ENCODE measurements around the gene PRELID1.

PRELID1 gene

DNA sequence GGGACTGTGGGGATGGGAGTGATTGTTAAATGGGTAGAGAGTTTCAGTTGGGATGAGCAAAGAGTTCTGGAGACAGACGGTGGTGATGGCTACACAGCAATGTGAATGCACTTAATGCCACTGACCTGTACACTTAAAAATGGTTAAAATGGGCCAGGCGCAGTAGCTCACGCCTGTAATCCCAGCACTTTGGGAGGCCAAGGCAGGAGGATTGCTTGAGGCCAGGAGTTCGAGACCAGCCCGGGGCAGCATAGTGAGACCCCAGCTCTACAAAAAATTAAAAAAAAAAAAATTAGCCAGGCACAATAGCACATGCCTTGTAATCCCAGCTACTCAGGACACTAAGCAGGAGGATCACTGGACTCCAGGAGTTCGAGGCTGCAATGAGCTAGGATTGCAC lies 40.2 kb downstream of the PRELID1 start:
- H3K4me3 ChIP-seq (ENCODE audit: low read length), result no peak overlapping the region
- TF ChIP-seq ZNF274 (IDR thresholded peaks at IDR 0.05; ENCODE audit: low read depth, low read length), result no peak

DNA sequence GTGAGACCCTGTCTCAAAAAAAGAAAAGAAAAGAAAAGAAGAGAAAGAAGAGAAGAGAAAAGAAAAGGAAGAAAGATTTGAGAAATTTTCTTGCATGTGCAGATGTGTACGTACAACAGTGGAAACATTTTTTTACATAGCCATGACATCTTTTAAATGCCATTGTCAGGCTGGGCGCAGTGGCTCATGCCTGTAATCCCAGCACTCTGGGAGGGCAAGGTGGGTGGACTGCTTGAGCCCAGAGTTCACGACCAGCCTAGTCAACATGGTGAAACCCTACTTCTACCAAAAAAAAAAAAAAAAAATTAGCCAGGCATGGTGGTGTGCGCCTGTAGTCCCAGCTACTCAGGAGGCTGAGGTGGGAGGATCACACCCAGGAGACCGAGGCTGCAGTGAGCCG lies 41.3 kb downstream of the PRELID1 start:
- no peak for TF ChIP-seq ZNF274 (IDR thresholded peaks at IDR 0.05; ENCODE audit: low read depth, low read length)
- no peak overlapping the region for H3K4me3 ChIP-seq (ENCODE audit: low read length)

DNA sequence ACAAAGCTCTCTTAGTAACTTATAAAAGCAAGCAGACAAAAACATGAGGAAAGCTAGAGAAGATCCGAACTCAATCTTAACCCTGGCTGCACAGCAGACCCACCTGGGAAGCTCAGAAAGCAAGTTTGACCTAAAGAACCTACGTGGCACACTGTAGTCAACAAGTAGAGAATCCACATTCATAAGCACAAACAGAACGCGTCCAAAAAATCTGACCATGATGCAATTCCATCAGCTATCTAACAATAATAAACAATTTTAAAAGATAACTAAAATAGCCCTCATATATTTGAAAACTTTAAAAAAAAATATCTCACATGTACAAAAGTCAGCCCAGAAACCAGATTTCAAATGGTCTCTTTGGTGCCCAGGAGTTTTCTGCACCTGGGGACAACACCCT lies 43.2 kb downstream of the PRELID1 start:
- H3K4me3 ChIP-seq (ENCODE audit: low read length), result no peak overlapping the region
- TF ChIP-seq ZNF274 (IDR thresholded peaks at IDR 0.05; ENCODE audit: low read depth, low read length), result no peak

DNA sequence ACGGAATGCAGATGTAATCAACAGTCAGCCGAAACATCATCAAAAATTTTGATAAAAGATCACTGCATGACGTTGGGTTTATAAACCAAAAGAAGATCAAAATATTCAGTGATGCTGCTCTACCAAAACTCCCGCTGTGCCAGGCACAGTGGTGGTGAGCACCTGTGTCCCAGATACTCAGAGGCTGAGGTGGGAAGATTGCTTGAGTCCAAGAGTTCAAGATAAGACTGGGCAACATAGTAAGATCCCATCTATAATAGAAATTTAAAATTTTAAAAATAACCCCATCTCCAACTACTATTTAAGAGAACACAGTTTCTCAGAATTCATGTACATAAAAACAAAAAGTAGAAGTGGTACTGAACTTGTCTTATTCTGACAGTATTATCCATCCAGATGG lies 44.1 kb downstream of the PRELID1 start:
- no peak for TF ChIP-seq ZNF274 (IDR thresholded peaks at IDR 0.05; ENCODE audit: low read depth, low read length)
- no peak overlapping the region for H3K4me3 ChIP-seq (ENCODE audit: low read length)

DNA sequence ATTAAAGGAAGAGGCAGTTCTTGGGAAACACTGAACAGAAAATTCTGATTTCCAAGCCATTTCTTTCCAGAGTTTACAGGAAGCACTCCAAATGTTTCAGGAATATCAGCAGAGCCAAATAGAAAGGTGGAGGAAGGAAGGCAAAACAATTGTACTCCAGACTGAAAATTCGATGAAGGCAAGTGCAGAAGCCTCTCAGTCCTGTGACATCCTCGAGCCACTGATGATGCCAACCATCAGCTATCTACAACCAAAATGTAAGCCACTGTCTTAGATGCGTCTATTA lies 45.7 kb downstream of the PRELID1 start:
- TF ChIP-seq ZNF274 (IDR thresholded peaks at IDR 0.05; ENCODE audit: low read depth, low read length), result no peak
- no peak overlapping the region for H3K4me3 ChIP-seq (ENCODE audit: low read length)

DNA sequence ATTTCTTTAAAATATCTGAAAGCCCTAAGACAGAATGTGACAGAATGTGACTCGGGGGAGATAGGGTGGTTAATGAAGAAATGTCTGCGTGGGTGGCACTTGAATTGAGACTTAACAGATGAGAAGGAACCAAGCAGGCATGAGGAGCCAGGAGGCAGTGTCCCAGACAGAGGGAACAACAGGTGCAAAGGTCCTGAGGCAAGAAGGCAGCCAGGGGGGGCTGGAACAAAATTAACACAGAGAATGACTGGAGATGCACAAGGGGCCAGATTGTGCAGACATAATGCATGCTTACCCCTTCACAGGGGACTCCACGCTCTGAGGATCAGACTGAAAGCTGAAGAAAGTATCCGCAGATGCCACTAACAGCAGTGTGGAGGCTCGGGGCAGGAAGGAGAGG lies 46.2 kb downstream of the PRELID1 start:
- H3K4me3 ChIP-seq (ENCODE audit: low read length), result peak overlapping the region; percentile 84; the same call in 1 of the 2 replicates
- no peak for TF ChIP-seq ZNF274 (IDR thresholded peaks at IDR 0.05; ENCODE audit: low read depth, low read length)

DNA sequence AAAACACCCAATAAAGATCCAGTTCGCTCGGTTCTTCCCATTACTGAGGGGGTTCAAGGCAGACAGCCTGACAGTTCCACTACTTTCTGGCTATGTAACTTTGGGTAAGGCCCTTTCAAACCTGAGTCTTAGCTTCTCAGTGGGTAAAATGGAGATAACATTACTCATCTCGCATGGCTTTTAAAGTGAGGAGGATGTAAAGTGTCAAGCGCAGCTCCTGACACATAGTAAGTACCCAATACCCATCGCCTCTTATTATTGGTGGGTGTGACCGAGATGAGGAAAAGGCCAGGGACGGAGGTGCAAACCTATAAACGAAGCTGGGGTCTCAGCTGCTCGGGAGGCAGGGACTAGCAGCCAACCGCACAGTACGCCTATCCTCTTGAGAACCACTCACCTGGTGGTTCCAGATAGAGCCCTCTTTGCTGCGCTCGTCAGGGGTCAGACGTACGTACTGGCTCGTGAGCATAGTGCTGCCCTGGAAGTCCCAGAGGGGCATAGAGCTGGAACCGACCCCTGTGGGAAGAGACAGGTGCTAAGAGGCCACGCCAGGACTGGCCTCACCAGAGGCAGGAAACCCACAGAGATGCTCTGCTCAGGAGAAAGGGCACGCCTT lies 47.3 kb downstream of the PRELID1 start:
- TF ChIP-seq ZNF274 (IDR thresholded peaks at IDR 0.05; ENCODE audit: low read depth, low read length), result no peak

DNA sequence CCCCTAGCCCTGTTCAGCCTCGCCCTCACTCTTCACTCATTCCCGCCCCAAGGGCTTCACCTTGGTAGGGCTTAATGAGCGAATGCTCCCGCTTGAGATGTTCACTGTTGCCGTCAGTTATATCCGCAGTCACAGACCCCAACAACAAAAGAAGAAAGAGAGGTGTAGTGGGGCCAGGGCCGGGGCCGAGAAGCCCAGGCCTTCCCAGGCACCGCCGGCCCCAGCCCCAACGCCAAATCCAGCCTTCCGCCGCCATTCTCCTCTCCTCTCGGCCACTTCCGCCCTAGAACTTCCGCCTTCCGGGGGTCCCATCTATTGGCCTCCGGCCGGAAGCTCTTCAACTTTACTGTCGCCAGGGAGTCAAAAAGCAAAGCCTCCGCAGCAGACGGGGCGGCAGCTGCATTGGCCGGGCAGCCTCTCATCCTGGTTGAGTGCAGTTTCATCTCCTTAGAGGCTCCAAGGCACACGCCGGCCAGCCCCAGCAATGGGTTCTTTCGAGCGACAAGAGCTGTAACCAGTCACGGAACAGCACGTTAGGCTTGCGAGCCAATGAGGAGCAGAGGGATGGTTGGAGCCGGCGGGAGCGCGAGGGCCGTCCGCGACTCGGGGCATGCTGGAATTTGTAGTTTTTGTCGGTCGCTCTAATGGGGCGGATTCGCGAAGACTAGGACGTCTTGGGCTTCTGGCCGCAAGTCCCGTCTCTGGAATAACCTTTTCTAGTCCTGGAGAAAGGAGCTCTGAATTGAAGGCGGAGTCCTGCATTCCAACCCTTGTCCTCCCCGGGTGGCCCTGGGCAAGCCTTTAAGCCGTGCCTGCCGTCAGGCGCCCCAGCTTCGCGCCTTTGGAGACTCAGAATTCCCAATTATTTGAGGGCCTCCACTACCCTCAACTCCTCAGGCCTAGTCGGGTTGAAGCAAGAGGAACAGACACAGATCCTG lies 48.1 kb downstream of the PRELID1 start, which contains the start of gene LMAN2:
Gene LMAN2 (minus strand): TSS at position 277 of the 938 bp plus-strand sequence. CDS start 21 bp downstream, at position 256.
- peak within 1 kb of the TSS; percentile 84 for H3K4me3 ChIP-seq (ENCODE audit: low read length)
- TF ChIP-seq ZNF274 (IDR thresholded peaks at IDR 0.05; ENCODE audit: low read depth, low read length), result no peak

More for the DNA sequence above, 47.3 kb downstream of the PRELID1 start:
- H3K4me3 ChIP-seq (ENCODE audit: low read length), result peak overlapping the region; percentile 84

DNA sequence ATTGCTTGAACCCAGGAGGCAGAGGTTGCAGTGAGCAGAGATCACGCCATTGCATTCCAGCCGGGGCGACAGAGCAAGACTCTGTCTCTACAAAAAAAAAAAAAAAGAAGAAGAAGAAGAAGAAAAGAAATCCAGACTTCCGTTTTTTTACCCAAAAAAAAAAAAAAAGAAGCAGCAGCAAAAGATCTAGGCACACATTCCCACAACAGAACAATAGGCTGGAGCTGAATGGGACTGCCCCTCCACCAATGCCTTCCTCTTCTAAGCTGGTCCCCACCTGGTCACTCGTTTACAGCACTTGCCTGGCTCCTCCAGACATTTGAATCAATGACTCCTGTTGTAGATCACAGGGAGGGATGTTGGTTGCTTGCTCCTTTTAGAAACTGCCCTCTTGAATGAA lies 49.5 kb downstream of the PRELID1 start:
- H3K4me3 ChIP-seq (ENCODE audit: low read length), result no peak overlapping the region
- TF ChIP-seq ZNF274 (IDR thresholded peaks at IDR 0.05; ENCODE audit: low read depth, low read length), result no peak

DNA sequence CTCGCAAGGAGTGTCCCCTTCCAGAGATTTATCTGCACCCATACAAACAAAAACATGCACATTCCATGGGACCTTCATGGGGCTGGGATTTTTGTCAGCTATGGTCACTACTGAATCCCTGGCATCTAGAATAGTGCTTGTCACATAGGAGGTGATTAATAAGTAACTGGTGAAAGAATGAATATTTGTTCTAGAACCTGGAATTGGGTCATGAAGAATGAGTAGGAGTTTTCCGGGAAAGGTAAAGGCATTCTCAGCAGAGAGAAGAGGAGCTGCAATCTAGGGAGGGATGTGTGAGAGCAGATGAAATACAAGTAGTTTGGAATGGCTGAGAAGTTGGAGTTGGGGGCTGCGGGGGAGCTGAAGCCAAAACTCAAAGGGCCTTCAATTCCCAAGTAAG lies 50.7 kb downstream of the PRELID1 start:
- TF ChIP-seq ZNF274 (IDR thresholded peaks at IDR 0.05; ENCODE audit: low read depth, low read length), result no peak
- H3K4me3 ChIP-seq (ENCODE audit: low read length), result no peak overlapping the region

DNA sequence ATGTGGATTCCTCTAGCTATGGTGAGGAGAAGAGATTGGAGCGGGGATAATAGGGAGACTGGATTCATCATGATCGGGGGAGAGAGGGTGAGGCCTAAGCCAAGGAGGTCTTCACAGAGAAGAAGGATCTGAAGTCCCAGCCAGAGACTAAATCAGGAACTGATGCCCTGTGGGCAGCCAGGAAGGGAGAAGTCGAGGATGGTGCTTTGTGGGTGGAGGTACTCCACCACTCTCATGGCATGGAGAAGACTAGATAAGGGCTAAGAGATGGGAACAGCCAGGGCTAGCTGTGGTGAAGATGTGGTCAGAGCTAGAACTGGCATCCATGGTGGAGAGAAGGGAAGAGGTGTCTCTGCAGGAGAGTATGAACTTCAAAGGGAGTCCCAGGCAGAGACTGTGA lies 51.1 kb downstream of the PRELID1 start:
- TF ChIP-seq ZNF274 (IDR thresholded peaks at IDR 0.05; ENCODE audit: low read depth, low read length), result no peak
- H3K4me3 ChIP-seq (ENCODE audit: low read length), result no peak overlapping the region

DNA sequence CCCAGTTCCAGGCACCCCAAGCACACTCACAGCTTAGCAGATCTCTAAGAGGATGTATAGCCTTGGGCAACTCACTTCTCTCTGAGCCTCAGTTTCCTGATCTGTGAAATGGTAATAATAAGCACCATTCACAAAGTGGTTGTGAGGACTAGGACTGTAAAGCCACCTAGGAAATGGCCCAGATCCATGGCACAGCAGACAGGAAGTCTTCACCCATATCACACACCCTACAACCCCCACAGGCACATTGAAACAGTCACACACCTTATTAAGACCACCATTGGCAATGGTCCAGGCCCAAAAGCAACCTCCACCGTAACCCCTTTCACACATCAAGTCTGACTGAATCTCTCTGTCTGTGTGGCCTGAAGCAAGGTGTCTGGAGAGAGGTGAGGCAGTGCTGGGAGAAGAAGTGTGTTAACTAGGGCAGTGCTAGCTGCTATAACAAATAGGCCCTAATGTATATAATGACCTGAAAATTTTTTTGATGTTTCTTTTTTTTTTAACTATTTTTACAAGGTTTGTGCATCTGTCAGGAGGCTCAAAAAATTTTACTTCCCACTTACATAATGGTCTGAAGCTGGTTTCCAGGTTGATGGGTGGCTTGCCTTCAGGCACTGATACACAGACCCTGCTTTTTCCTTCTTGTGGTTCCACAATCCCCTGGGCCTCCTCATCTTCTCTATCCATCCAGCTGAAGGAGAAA lies 51.7 kb downstream of the PRELID1 start:
- no peak overlapping the region for H3K4me3 ChIP-seq (ENCODE audit: low read length)
- TF ChIP-seq ZNF274 (IDR thresholded peaks at IDR 0.05; ENCODE audit: low read depth, low read length), result no peak

DNA sequence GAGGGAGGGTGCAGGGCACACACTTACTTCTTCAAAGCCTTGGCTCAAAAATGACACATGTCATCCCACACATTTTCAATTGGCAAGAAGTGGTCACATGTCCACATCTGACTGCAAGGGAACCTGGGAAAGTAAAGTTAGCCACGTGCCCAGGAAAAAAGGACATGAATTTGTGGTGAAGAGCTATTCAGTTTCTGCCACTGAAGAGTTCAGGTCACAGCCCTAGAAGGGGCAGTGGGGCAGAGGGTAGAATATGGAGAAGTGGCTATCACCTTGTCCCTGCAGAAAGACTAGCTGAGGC lies 52.2 kb downstream of the PRELID1 start:
- no peak for TF ChIP-seq ZNF274 (IDR thresholded peaks at IDR 0.05; ENCODE audit: low read depth, low read length)
- H3K4me3 ChIP-seq (ENCODE audit: low read length), result no peak overlapping the region

Measured in GM08714 (cell line).